Epithelial cell of esophagus (primary cell): ENCODE results near the gene DNASE1.

Experiments
- DNase-seq: peaks from one replicate; pipeline ENCODE4 v3.0.0; 2010; ENCODE audit warnings: low read depth
- H3K4me3 ChIP-seq: 2 replicates; pipeline ENCODE4 v1.5.1; 2011; ENCODE audit warnings: mild to moderate bottlenecking, low read length, control low read depth
- TF ChIP-seq, protein P1 (sequence below): IDR thresholded peaks from 2 replicates; pipeline ENCODE4 v1.5.1; 2011; ENCODE audit warnings: low read depth, mild to moderate bottlenecking, low read length, control low read depth, inconsistent platforms; ENCODE audit not compliant: insufficient read depth; ENCODE audit errors: missing control alignments

Gene DNASE1

DNA sequence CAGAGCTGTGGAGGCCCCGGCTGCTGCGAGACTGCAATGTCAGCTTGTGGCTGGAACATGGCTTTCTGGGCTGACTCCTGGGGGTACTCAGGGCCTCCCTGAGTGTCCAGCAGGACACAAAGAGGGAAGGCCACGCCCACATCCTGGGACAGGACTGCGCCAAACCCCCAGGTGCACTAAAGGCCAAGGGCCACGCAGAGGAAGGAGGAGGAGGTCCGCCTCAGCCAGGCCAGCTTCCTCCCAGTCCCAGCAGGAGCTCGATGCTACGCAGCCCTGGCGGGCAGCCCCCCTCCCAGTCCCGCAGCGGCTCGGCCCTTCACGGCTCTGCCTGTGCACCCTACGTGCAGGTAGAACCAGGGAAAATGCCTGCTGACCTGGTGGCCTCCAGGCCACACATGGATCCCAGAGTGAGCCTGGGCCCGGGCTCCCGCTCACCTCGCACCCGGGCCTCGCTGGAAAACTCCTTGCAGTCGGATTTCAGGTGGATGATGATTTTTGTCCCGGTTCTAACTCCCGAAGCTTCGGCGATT lies 21.2 kb downstream of the DNASE1 start:
- no peak for DNase-seq
- H3K4me3 ChIP-seq, result no peak overlapping the region
- TF ChIP-seq, protein P1, sequence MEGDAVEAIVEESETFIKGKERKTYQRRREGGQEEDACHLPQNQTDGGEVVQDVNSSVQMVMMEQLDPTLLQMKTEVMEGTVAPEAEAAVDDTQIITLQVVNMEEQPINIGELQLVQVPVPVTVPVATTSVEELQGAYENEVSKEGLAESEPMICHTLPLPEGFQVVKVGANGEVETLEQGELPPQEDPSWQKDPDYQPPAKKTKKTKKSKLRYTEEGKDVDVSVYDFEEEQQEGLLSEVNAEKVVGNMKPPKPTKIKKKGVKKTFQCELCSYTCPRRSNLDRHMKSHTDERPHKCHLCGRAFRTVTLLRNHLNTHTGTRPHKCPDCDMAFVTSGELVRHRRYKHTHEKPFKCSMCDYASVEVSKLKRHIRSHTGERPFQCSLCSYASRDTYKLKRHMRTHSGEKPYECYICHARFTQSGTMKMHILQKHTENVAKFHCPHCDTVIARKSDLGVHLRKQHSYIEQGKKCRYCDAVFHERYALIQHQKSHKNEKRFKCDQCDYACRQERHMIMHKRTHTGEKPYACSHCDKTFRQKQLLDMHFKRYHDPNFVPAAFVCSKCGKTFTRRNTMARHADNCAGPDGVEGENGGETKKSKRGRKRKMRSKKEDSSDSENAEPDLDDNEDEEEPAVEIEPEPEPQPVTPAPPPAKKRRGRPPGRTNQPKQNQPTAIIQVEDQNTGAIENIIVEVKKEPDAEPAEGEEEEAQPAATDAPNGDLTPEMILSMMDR, result no peak

DNA sequence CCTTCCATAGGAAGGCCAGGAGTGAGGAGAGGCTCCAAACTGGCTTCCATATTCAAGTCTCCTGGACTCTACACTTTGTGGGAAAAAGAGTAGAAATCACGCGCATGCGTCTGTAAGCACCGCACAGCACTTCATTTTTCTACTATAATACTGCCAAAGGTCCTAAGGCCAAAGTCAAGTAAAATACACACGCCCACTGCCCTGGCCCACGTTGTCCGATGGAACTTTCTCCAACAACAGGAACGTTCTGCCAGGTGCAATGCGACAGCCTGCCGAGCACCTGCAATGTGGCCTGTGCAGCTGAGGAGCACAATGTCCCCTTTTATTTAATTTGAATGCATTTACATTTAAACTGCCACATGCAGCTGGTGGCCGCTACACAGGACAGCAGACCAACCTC lies 23.5 kb downstream of the DNASE1 start:
- no peak overlapping the region for H3K4me3 ChIP-seq
- TF ChIP-seq, protein P1, result no peak
- no peak for DNase-seq

DNA sequence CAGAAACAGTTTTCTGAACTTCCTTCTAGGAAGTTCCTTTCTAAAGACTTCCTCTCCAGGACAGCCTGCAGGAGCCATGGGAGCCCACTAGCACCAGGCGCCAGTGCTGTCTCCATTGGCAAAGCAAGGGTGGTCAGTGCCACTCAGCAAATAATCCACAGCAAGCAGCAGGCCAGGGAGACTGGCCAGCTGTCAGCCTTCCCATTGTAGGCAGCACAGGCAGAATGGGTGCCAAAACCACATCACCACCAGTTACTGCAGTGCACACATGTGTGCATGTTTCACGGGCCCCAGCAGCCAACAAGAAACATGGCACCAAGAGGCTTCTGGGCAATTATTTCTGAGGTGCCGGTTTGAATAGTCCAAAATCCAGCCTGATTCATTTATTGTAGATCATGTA lies 26.7 kb downstream of the DNASE1 start:
- H3K4me3 ChIP-seq, result no peak overlapping the region
- DNase-seq, result no peak
- TF ChIP-seq, protein P1, result no peak

DNA sequence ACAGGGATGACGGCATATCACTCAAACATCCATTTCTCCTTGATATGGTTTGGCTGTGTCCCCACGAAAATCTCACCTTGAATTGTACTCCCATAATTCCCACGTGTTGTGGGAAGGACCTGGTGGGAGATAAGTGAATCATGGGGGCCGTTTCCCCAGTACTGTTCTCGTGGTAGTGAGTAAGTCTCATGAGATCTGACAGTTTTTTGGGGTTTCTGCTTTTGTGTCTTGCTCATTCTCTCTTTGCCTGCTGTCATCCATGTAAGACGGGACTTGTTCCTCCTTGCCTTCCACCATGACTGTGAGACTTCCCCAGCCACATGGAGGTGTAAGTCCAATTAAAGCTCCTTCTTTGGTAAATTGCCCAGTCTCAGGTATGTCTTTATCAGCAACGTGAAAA lies 32.5 kb downstream of the DNASE1 start:
- TF ChIP-seq, protein P1, result no peak
- H3K4me3 ChIP-seq, result no peak overlapping the region
- no peak for DNase-seq

DNA sequence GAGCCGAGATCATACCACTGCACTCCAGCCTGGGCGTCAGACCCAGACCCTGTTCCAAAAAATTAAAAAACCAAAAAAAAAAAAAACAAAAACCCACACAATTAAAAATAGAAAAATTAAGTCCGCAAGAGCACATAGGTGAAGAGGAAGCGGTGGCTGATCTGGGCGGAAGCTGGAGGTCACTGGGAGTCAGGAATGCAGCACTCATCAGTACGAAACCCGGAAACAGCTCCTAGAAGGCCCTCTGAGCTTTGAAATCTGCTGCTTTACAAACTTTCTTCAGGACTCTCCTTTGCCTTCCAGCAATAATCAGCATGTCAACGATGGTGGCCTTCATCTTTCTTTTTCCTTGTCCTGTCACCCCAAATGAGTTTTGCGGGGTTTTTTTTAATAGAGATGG lies 33.3 kb downstream of the DNASE1 start:
- no peak overlapping the region for H3K4me3 ChIP-seq
- DNase-seq, result no peak
- TF ChIP-seq, protein P1, result no peak

DNA sequence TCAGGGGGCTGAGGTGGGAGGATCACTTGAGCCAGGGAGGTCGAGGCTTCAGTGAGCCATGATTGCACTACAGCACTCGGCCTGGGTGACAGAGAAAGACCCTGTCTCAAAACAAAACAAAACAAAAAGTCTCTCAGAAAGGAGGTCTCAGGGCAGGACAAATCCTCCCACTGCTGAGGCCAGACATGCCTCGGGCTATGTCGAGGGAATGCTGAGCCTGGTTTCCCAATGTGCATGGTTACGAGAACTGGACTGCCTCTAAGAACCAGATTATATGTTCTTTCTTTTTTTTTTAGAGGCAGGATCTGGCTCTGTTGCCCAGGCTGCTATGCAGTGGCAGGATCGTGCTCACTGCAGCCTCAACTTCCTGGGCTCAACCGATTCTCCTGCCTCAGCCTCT lies 35.2 kb downstream of the DNASE1 start:
- H3K4me3 ChIP-seq, result no peak overlapping the region
- TF ChIP-seq, protein P1, result no peak
- DNase-seq, result no peak

DNA sequence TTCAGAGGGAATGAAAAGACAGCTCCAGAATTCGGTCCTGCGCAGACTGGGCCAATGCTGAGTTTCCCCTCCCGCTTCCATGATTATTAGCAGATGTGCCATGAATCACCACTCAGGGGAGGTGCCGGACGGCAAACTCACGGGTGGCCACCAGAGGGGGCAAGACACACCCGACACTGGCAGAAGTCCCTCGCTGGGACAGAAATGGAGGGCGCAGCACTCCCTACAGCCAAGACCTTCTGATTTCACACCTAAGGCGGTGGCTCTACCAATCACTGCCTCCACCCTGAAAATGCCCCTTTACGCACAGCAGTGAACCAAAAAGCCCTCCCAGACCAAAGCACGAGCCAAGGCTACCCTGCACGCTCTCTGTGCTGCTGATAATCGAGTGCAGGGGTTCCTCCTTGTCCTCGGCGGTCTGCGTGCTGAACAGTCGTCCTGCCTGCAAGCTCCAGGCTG lies 36.0 kb downstream of the DNASE1 start:
- TF ChIP-seq, protein P1, result peak; percentile 95
- DNase-seq, result peak; percentile 91
- H3K4me3 ChIP-seq, result no peak overlapping the region
